Measurements from ENCODE around the gene SPPL3. TPM values are rescaled to one million over a fixed set of nuclear protein-coding genes. Genes with fewer than 3 reads are reported as not detected.

Gene SPPL3
- total and polyA plus RNA-seq, 2 experiments from 2014 or later, result 10.9 to 27.8 TPM

GRCh38 chr12:120751389-120751788, 152.8 kb downstream of the SPPL3 start:
- Mint-ChIP-seq H3K27me3 (ENCODE audit: insufficient read depth, low read depth, poor library complexity) (no peaks in the 10 kb centered on the region), H3K27ac (0 out of 2 replicates have a peak overlapping the region, but pooled peaks have one; percentile 9), H3K4me3 (no peak overlapping the region), H3K36me3 (ENCODE audit: low read depth) (no peaks in the 10 kb centered on the region), H3K9me3 (peaks cover 13% of the 10 kb centered on the region; the same call in 2 of the 3 replicates), H3K4me1 (no peaks in the 10 kb centered on the region)
- Histone ChIP-seq H3K27me3 (ENCODE audit: insufficient read depth) (no peaks in the 10 kb centered on the region), H3K4me1 (ENCODE audit: insufficient read depth) (no peaks in the 10 kb centered on the region), H3K4me2 (no peak overlapping the region), H3K36me3 (ENCODE audit: insufficient read depth) (no peaks in the 10 kb centered on the region), H2AFZ (peak overlapping the region; percentile 56), H3K27ac (ENCODE audit: low read depth) (no peak overlapping the region), H3K4me3 (no peak overlapping the region), H3F3A (replicated peaks; ENCODE audit: low read depth) (no peaks in the 10 kb centered on the region), H3K9me2 (ENCODE audit: insufficient read depth) (no peaks in the 10 kb centered on the region), H4K20me1 (replicated peaks; ENCODE audit: insufficient read depth) (no peaks in the 10 kb centered on the region), H3K79me2 (replicated peaks; ENCODE audit: insufficient read depth) (no peaks in the 10 kb centered on the region)
- DNase-seq (ENCODE audit: low spot score) (no peak), ATAC-seq (no peak)
- no peak for TF ChIP-seq POLR2AphosphoS5 (IDR thresholded peaks at IDR 0.05; ENCODE audit: low read depth)

DNA sequence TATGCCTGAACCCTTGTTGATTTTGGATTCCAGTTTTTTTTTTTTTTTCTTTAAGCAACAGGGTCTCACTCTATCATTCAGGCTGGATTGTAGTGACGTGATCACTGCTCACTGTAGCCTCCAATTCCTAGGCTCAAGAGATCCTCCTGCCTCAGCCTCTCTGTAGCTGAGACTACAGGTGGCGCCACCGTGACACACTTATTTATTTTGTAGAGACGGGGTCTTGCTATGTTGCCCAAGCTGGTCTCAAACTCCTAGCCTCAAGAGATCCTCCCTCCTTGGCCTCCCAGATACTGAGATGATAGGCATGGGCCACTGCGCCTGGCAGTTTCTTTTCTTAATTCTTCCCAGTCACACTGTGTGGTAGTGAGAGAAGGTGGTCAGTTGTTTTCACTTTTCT, 153.4 kb downstream of the SPPL3 start:
- TF ChIP-seq EZH2 (IDR thresholded peaks at IDR 0.05; ENCODE audit: low read depth, unreplicated experiment), result no peak
- TF ChIP-seq ZNF462 (CRISPR knock-in tag; IDR thresholded peaks at IDR 0.05), result no peak
- TF ChIP-seq ZNF331 (CRISPR knock-in tag; IDR thresholded peaks at IDR 0.05; ENCODE audit: low read depth), result no peak
- TF ChIP-seq, protein P1, sequence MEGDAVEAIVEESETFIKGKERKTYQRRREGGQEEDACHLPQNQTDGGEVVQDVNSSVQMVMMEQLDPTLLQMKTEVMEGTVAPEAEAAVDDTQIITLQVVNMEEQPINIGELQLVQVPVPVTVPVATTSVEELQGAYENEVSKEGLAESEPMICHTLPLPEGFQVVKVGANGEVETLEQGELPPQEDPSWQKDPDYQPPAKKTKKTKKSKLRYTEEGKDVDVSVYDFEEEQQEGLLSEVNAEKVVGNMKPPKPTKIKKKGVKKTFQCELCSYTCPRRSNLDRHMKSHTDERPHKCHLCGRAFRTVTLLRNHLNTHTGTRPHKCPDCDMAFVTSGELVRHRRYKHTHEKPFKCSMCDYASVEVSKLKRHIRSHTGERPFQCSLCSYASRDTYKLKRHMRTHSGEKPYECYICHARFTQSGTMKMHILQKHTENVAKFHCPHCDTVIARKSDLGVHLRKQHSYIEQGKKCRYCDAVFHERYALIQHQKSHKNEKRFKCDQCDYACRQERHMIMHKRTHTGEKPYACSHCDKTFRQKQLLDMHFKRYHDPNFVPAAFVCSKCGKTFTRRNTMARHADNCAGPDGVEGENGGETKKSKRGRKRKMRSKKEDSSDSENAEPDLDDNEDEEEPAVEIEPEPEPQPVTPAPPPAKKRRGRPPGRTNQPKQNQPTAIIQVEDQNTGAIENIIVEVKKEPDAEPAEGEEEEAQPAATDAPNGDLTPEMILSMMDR (conservative IDR thresholded peaks at IDR 0.05; ENCODE audit: low read depth in 2 of 2), result peak in 1 of 2 experiments; percentile 37; a peak in 1 of 4 replicates
- TF ChIP-seq ZNF114 (CRISPR knock-in tag; IDR thresholded peaks at IDR 0.05), result no peak
- TF ChIP-seq NANOG (IDR thresholded peaks at IDR 0.05; ENCODE audit: borderline replicate concordance), result no peak
- no peak for TF ChIP-seq CREB1 (CRISPR knock-in tag; IDR thresholded peaks at IDR 0.05; ENCODE audit: low read depth)
- no peak for TF ChIP-seq STAT1 (IDR thresholded peaks at IDR 0.05; ENCODE audit: unreplicated experiment)
- no peak for TF ChIP-seq REST (IDR thresholded peaks at IDR 0.05; ENCODE audit: unreplicated experiment)
- no peaks in the 10 kb centered on the region for H3K36me3 Mint-ChIP-seq (ENCODE audit: low read depth)
- Histone ChIP-seq H3F3A (replicated peaks; ENCODE audit: low read depth) (no peaks in the 10 kb centered on the region), H3K9me2 (ENCODE audit: insufficient read depth) (no peaks in the 10 kb centered on the region), H3K4me2 (no peak overlapping the region), H3K4me3 (no peak overlapping the region), H3K79me2 (replicated peaks; ENCODE audit: insufficient read depth) (no peaks in the 10 kb centered on the region), H3K36me3 (ENCODE audit: insufficient read depth) (no peaks in the 10 kb centered on the region), H3K27me3 (ENCODE audit: insufficient read depth) (no peaks in the 10 kb centered on the region), H3K4me1 (ENCODE audit: insufficient read depth) (no peaks in the 10 kb centered on the region), H3K27ac (ENCODE audit: low read depth) (no peak overlapping the region), H2AFZ (no peak overlapping the region), H4K20me1 (replicated peaks; ENCODE audit: insufficient read depth) (no peaks in the 10 kb centered on the region)
- H3K4me3 Mint-ChIP-seq, result no peak overlapping the region
- no peak for ATAC-seq
- peaks cover 13% of the 10 kb centered on the region; the same call in 2 of the 3 replicates for H3K9me3 Mint-ChIP-seq
- no peak overlapping the region for H3K27ac Mint-ChIP-seq
- no peaks in the 10 kb centered on the region for H3K4me1 Mint-ChIP-seq
- no peak for DNase-seq (ENCODE audit: low spot score)
- no peaks in the 10 kb centered on the region for H3K27me3 Mint-ChIP-seq (ENCODE audit: insufficient read depth, low read depth, poor library complexity)

All from GM23338 (cell line).